Measurements from ENCODE around the gene GPR39. TPM values are rescaled to one million over a fixed set of nuclear protein-coding genes. Genes with fewer than 3 reads are reported as not detected.

GPR39 gene
- total RNA-seq, 1 donor from 2014 or later, result 7.1 TPM

GRCh38 chr2:132465917-132466316 lies 49.3 kb downstream of the GPR39 start:
- H3K27me3 ChIP-seq (ENCODE audit: control insufficient read depth, insufficient read depth, low read length), result no peaks in the 10 kb centered on the region
- FAIRE-seq (no peak), DNase-seq (ENCODE audit: low read depth) (peak; percentile 44)
- H3K4me3 ChIP-seq (ENCODE audit: low read depth, low read length), result no peak overlapping the region
- no peak for TF ChIP-seq CTCF (IDR thresholded peaks at IDR 0.05; ENCODE audit: insufficient read depth, low read length, severe bottlenecking)
- no peaks in the 10 kb centered on the region for H3K36me3 ChIP-seq (ENCODE audit: control insufficient read depth, insufficient read depth, low read length)

DNA sequence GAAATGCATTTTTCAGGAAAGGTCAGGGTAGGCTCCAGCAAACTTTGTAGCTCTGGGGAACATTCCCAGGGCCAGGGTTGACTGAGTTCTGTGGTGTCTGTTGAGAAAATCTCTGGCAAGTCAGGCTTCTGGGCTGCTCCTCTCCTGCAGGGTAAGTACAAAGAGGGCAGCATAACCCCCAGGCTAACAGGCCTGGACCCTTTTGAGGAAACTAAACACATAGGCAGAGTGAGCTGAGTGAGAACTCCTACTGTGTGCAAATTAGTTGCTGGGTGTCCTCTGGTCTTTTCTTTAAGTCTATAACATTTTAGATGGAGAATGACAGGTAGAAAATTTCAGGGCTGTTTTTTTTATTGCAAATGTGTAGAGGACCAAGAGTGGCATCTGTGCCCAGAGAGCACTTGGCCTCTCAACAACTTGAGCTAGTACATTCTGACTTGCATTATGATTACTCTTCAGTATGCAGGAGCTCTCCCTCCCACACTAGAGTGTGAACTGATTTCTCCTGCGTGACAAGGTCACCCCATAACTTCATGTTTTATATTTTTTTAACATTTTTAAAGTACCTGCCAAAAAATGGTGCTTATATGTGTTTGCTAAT lies 49.9 kb downstream of the GPR39 start:
- Histone ChIP-seq H3K27me3 (ENCODE audit: control insufficient read depth, insufficient read depth, low read length) (no peaks in the 10 kb centered on the region), H3K4me3 (ENCODE audit: low read depth, low read length) (no peak overlapping the region), H3K36me3 (ENCODE audit: control insufficient read depth, insufficient read depth, low read length) (no peaks in the 10 kb centered on the region)
- FAIRE-seq (no peak), DNase-seq (ENCODE audit: low read depth) (no peak)
- no peak for TF ChIP-seq CTCF (IDR thresholded peaks at IDR 0.05; ENCODE audit: insufficient read depth, low read length, severe bottlenecking)

DNA sequence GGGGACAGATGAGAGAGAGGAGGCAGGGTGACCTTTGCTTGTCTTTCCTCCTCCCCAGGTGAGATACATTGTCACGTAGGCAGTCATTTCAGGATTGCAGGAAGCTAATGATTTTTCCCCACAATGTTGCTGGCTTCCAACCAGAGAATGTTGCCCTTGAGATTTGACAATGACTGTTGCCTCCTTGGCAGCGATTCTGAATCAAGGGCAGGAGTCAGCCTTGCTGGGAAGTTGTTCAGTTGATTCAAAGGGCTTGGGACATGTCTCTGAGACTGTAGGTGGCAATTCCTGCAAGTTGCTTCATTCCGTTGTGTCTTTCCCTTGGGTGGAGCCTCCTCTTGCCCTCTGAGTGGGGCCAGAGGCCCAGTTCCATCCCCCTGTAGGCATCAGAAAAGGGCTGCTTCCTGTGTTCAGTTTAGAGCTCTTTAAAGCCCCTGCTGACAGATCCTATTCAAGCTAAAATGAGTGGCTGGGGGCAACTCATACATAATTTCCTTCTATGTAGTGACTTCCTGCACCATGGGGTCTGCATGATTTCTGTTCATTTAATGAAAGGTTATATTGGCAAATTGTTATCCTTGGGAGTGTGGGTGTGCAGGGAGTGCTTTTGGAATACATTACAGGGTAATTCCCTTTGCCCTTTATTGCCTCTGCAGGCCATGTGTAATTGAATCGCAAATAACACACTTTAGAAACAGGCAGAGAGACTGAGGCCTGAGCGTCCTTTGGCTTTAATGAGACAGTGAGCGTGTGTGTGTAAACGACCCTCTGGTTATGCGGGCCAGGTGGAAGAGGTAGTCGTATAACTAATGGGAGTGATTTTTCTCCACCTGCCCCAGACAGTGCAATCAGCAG lies 52.4 kb downstream of the GPR39 start:
- H3K27me3 ChIP-seq (ENCODE audit: control insufficient read depth, insufficient read depth, low read length), result no peaks in the 10 kb centered on the region
- TF ChIP-seq CTCF (IDR thresholded peaks at IDR 0.05; ENCODE audit: insufficient read depth, low read length, severe bottlenecking), result no peak
- H3K4me3 ChIP-seq (ENCODE audit: low read depth, low read length), result no peak overlapping the region
- FAIRE-seq, result no peak
- no peaks in the 10 kb centered on the region for H3K36me3 ChIP-seq (ENCODE audit: control insufficient read depth, insufficient read depth, low read length)
- no peak for DNase-seq (ENCODE audit: low read depth)

DNA sequence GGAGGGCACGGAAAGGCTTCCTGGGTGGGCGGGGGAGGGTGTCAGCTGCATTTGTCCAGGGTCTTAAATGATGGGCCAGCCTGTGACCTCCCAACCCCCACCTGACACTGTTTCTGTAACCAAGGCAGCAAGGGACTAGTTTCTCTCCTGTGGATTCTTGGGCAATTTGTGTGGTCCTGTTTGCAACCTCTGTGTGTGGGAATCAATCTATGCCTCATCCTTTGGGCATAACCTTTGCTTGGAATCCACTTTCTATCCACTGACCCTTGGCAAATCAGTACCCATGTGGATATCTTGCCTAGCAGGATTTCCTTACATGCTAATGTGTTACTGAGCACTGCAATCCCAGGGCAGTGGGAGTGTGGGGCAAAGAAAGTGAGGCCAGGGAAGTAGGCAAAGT lies 54.1 kb downstream of the GPR39 start:
- FAIRE-seq (no peak), DNase-seq (ENCODE audit: low read depth) (no peak)
- Histone ChIP-seq H3K36me3 (ENCODE audit: control insufficient read depth, insufficient read depth, low read length) (no peaks in the 10 kb centered on the region), H3K4me3 (ENCODE audit: low read depth, low read length) (no peak overlapping the region), H3K27me3 (ENCODE audit: control insufficient read depth, insufficient read depth, low read length) (no peaks in the 10 kb centered on the region)
- no peak for TF ChIP-seq CTCF (IDR thresholded peaks at IDR 0.05; ENCODE audit: insufficient read depth, low read length, severe bottlenecking)

GRCh38 chr2:132473174-132473883 lies 56.7 kb downstream of the GPR39 start:
- no peaks in the 10 kb centered on the region for H3K36me3 ChIP-seq (ENCODE audit: control insufficient read depth, insufficient read depth, low read length)
- TF ChIP-seq CTCF (IDR thresholded peaks at IDR 0.05; ENCODE audit: insufficient read depth, low read length, severe bottlenecking), result no peak
- H3K4me3 ChIP-seq (ENCODE audit: low read depth, low read length), result no peak overlapping the region
- peak; percentile 28 for FAIRE-seq
- DNase-seq (ENCODE audit: low read depth), result no peak
- H3K27me3 ChIP-seq (ENCODE audit: control insufficient read depth, insufficient read depth, low read length), result no peaks in the 10 kb centered on the region

Measured in bronchial epithelial cell (primary cell).